HG03565 (cell line): Measurements from ENCODE around the gene ISM1.

Experiments
- ATAC-seq: cut with Tn5 transposase; IDR thresholded peaks from one replicate; pipeline ENCODE4 v1.9.1; 2021; ENCODE audit warnings: mild to moderate bottlenecking, moderate library complexity; ENCODE audit not compliant: unreplicated experiment

ISM1 gene

DNA sequence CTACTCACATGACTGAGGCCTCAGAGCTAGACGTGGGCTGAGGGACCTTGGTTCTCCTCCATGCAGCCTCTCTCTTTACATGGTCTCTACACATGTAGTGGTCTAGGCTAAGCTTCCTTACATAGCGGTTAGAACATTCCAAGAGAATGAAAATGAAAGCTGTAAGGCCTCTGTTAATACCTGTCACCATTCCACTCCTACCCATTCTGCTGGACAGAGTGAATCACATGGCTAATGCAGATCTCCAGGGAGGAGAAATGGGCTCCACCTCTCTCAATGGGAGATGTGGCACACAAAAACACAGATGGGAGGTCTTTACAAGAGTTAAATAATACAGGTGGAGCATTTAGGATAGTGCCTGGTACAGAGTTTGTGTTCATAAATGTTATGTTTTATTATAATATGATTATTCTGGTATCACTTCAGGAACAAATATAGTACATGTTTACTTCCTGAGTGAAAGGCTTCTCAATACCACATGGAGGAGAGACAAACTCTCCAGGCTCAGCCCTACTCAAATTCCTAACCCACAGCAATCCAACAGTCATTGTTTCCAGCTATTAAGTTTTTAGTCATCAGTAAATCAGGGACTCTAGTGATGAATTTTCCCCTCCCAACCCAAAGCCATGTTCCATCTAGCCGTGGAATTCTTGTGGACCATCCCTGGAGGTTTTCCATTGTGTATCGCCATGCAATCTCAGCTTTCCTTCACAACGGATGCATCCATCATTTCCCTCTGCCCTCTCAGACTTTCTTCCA is 57.9 kb downstream of the ISM1 start:
- ATAC-seq: no peak

DNA sequence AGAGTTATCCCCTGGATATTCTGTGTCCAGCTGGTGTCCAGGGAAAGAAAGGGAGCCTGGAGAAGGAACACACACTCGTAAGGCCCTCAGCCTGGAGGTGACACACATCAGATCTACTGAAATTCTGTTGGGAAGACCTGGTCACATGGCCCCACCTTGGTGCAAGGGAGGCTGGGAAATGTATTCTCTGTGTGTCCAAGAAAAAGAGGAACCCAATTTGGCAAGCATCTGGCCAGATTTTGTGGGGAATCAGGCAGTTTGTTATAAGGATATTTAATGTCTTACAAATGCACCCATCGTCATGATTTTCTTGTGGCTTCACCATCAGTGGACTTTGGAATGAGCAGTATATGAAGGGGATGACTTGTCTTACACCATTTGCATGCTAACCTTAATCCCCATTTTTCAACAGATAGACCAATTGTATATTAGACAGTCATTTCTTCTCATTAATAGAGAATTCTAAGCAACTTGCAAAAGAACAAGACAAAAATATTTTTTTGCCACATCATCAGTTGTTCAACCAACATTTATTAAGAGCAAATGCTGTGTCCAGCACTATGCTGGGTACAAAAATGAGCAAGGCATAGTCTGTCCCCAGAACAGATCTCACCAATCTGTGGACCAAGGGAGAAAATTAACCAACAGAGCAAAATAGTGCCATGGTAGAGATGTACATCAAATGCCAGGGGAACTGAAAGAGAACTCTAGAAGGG is 59.7 kb downstream of the ISM1 start:
- ATAC-seq: no peak

DNA sequence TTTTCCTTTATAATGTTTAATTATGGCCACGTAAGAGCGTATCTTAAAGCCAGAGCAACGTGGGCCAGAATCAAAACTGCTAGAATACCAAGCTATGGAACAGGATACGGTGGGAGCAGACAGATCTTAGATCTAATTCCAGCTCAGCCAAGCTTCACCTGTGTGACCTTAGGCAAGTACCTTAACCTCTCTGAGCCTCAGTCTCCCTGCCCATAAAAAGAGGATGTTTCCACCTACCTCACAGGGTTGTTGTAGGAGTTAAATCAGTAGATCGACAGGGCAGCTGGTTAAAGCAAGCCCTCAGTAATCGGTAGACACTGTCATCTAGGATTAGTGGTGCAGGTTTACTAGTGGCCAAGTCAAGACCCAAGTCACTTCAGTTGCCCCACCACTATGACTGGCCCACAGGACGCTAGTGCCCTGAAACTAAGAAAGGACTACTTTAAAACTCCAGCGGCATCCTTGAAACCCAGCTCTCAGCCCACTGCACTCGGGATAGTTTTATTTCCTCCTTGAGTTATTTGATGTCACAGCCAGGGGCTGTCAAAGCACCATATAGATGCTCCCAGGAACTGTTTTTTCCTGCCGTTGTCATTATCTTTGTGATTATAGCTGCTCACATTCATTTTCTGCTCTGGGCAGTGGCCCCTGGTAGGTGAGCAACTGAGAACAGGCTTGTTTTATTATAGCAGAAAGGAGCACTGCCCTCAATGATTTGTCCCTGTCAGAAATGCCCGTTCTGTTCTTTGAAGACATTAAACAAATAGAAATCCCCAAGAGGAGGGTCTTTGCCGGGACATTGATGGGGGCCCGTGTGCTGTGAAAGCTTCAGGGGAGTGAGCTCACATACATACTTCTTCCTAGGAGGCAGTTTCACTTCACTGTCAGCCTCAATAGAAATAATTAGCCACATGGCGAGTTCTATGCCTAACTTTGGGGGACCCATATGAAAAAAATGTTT is 63.1 kb downstream of the ISM1 start:
- no peak for ATAC-seq

DNA sequence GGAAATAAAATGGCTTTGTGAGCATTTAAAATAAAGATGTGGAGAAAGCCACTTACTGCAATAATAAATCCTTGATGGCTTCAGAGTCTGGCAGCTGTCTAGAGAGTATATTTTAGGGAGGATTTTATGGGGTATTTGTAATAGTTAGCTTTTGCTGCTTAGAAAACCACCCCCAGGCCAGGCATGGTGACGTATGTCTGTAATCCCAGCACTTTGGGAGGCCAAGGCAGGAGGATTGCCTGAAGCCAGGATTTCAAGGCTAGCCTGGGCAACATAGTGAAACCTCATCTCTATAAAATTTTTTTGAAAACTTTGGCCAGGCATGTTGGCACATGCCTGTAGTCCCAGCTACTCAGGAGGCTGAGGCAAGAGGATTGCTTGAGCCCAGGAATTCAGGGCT is 63.8 kb downstream of the ISM1 start:
- ATAC-seq: no peak

DNA sequence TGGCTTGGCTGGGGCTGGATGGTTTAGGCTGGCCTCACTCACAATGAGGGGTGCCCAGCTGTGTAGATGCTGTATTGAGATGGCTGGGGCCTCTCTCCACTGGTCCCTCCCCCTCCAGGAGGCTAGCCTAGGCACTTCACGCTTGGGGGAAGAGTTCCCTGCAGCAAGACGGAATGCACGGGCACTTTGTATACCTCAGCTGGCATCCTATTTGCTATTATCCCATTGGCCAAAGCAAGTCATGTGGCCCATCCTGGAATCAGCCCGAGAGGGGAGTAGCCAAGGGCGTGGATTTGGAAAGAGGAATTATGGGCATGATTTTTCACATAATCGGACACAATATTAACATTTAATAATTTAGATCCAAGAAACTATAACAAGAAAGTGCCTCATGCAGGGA is 64.3 kb downstream of the ISM1 start:
- ATAC-seq: no peak

DNA sequence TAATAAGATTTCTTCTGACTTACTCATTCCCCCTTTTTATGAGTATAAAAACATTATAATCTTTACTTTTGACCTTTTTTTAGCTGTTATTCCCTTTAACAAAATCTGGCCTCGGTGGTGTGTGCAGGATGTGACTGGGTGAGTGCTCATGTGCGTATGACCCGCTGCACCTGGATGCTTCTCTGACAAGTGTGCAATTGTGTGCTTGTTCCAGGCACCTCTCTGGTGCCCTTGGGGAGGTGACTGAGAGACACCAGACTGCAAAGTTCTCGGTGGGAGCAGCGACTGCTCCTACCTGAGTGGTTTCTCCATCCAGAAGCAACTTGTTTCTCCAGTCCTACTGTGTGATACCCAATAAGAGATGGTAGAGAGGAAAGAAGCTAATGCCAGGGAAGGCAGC is 65.0 kb downstream of the ISM1 start:
- no peak for ATAC-seq

DNA sequence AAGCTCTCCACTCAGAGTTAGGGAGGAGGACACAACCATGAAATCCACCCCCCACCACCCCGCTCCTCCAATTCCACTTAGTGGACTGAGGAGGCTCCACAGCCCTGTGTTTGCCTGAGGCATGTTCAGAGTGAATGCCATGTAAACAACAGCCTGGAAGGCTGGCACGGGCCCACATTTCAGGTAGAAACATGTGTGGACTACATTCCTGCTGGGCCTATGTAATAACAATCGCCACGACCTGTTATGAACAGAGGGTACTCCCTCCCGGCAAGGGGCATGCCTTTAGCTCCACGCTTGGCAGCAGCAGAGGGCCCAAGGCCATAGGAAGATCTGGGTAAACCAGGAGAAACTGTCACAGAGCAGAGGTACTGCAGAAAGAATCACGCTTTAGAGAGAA is 65.5 kb downstream of the ISM1 start:
- no peak for ATAC-seq

DNA sequence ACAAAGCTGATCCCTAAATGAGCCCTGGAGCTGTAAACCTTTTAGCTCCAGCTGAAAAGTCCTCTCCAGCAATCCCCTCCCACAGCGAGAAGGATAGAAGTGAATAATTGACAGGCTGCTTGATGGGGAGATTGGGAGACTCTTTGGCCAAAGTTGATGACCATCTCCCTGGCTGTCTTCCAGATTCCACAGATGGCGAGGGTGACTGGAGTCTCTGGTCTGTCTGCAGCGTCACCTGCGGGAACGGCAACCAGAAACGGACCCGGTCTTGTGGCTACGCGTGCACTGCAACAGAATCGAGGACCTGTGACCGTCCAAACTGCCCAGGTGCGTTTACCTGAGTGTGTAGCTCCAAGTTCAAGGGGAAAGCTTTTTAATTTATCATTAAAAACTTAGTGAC is 67.3 kb downstream of the ISM1 start:
- ATAC-seq: no peak

DNA sequence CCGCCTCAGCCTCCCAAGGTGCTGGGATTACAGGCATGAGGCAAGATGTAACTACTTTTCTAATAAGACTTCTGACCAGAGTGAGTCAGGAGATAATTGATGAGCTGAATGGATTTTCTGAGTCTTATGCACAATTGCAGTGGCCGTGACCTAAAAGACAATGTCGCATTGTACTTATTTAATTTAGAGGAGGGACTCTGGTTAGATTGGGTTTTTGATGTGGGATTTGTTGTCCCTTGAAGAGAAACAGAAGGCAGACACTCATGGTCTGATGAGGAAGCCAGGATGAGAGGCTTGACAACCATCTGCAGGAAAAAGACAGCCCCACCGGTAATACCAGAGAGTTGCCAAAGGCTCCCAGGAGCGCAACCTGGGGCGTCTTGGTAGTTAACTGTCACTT is 68.0 kb downstream of the ISM1 start:
- no peak for ATAC-seq

DNA sequence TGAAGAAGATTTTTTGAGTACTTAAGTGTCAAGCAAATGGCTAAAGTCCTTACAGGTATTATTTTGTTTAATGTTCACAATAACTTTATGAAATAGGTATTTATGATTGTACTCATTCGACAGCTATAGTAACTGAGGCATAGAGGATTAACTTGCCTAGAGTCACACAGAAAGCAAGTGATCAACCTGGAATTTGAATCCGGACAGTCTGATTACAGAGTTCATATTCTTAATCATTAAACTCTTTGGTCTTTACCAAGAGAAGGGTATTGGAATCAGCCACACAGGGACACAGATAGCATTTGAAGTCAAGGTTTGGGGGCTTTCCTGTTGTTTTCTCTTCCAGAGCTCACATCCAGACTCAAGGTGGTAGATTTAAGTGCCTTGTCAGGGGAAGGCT is 69.7 kb downstream of the ISM1 start:
- ATAC-seq: no peak

- ATAC-seq: no peak
These were observed 70.1 kb downstream of the ISM1 start for GRCh38 chr20:13291157-13291556.

- no peak for ATAC-seq
These were observed 71.3 kb downstream of the ISM1 start for GRCh38 chr20:13292201-13292885.

GRCh38 chr20:13294522-13294921 is 73.4 kb downstream of the ISM1 start:
- ATAC-seq: no peak

DNA sequence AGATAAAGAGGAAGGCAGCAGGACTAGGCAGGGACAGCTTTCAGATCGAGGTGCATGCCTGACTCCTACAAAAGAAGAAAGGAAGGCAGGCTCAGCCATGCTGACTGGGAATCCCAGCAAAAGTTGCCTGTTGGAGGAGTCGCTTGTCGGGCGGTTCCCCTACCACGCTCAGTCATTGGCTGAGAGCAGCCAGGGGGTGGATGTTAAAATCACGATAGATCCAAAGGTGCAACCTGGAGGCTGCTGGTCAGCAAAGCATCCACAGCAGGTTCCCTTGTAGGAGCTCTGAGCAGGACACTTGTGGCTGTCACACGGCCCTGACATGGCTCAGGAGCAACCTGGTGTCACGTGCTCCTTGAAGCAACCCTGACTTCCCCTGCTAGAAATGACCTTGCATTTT is 74.6 kb downstream of the ISM1 start:
- no peak for ATAC-seq

DNA sequence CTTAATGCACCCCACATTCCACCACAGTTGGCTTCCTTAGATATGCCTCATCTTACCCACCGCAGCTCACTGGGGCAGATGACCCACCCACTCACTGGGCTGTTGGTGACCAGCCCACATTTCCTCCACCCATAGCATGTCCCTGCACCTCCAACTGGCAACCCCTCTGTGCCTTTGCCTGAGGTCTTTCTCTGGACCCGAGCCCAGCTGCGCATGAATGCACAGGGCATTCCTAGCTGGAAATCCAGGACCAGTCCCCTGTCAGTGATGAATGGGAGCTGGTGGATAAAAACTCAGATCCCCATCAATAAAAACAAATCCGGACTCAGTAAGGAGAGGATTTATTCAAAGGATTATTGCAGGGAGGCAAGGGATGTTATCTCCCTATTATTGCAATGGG is 75.0 kb downstream of the ISM1 start:
- ATAC-seq: no peak

- ATAC-seq: no peak
These were observed 76.2 kb downstream of the ISM1 start for GRCh38 chr20:13297147-13297899.

- ATAC-seq: no peak
These were observed 77.8 kb downstream of the ISM1 start for GRCh38 chr20:13298692-13299373.

DNA sequence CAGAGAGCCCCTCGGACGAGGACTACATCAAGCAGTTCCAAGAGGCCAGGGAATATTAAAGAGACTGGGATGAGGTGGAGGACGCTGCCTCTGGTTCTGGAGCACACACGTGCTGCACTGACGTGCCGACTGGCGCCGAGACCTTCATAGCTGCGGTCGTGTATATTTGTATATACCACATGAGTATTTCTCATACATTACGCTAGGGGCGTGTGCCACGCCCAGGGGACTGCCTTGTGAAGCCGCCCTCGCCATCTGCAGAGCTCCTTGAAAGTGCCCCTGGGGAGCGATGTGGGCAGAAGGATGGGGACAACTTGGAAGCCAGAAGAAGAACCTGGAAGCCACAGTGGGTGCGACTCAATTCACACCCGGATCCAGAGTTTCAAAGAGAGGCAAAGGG is 78.3 kb downstream of the ISM1 start:
- ATAC-seq: no peak

- no peak for ATAC-seq
These were observed 80.5 kb downstream of the ISM1 start for GRCh38 chr20:13301596-13301995.
